GM12878 (cell line): Measurements from ENCODE around the gene KLHL35. TPM values are rescaled to one million over a fixed set of nuclear protein-coding genes. Genes with fewer than 3 reads are reported as not detected.

Experiments
- ATAC-seq: fragments of 200-7000 bp; cut with Tn5 transposase; 3 replicates; pipeline ENCODE4 v1.9.1; 2020; ENCODE audit warnings: mild to moderate bottlenecking, moderate library complexity
- BruUV-seq: library from RNA; stranded (reverse); fragments of 400-500 nt; replicated peaks from 2 replicates; lab custom pipeline; 2021; lab: Mats Ljungman, UMichigan
- CTCF ChIA-PET: fragments of 300-600 bp; sonication (Branson Sonifier 250); formaldehyde crosslinking; extraction: SDS; loops from one replicate; lab custom pipeline; 2021; ENCODE audit warnings: inconsistent platforms; lab: Yijun Ruan, JAX
- POLR2A ChIA-PET: fragments of 350-600 bp; formaldehyde crosslinking; extraction: SDS; loops from one replicate; lab custom pipeline; 2021; ENCODE audit warnings: inconsistent platforms; lab: Charles Lee
- RAD21 ChIA-PET: fragments of 300-600 bp; sonication (Branson Sonifier 250); formaldehyde crosslinking; loops from one replicate; lab custom pipeline; 2023; ENCODE audit warnings: antibody characterized with exemption; ENCODE audit not compliant: unreplicated experiment; lab: Charles Lee
- SMC1A ChIA-PET: fragments of 300-600 bp; sonication (Branson Sonifier 250); formaldehyde crosslinking; loops from one replicate; lab custom pipeline; 2023; ENCODE audit not compliant: unreplicated experiment, uncharacterized antibody; lab: Charles Lee
- DNase-seq: peaks from one replicate; pipeline ENCODE4 v3.0.0-alpha.2; 2011; ENCODE audit warnings: low read depth, low spot score
- FAIRE-seq: peaks from 3 replicates; lab custom pipeline; 2011; peaks lifted over from hg19 to GRCh38; lab: Jason Lieb, UNC
- H2AFZ ChIP-seq: 2 replicates; pipeline ENCODE4 v1.6.0; 2011; ENCODE audit warnings: low read depth, low read length, control low read depth; ENCODE audit not compliant: control insufficient read depth
- H3K27ac ChIP-seq: 2 replicates; pipeline ENCODE4 v1.5.1; 2011; ENCODE audit warnings: control low read depth; ENCODE audit not compliant: control insufficient read depth, insufficient read depth
- H3K27me3 ChIP-seq, 2 experiments: replicated peaks in 1 of 2; 2 replicates each; pipeline versions ENCODE4 v1.6.0 to v1.6.1; 2011; ENCODE audit warnings: low read length in 1 of 2; ENCODE audit not compliant: control insufficient read depth in 2 of 2, insufficient read depth in 2 of 2
- H3K36me3 ChIP-seq, 2 experiments: 2 replicates each; pipeline ENCODE4 v1.5.1; 2011; ENCODE audit warnings: low read length in 1 of 2; ENCODE audit not compliant: control insufficient read depth in 2 of 2, insufficient read depth in 2 of 2
- H3K4me1 ChIP-seq: 2 replicates; pipeline ENCODE4 v1.6.1; 2011; ENCODE audit warnings: mild to moderate bottlenecking, low read length, moderate library complexity, mixed read lengths; ENCODE audit not compliant: control insufficient read depth, insufficient read depth
- H3K4me2 ChIP-seq: 2 replicates; pipeline ENCODE4 v1.6.0; 2011; ENCODE audit warnings: control low read depth; ENCODE audit not compliant: control insufficient read depth, insufficient read depth
- H3K4me3 ChIP-seq: fragments of 200-600 bp; sonication (generic); 2 replicates; pipeline ENCODE4 v1.5.1; 2016
- H3K79me2 ChIP-seq: 2 replicates; pipeline ENCODE4 v1.6.0; 2011; ENCODE audit warnings: low read length; ENCODE audit not compliant: control insufficient read depth, insufficient read depth
- H3K9ac ChIP-seq: 2 replicates; pipeline ENCODE4 v1.8.0; 2011; ENCODE audit warnings: low read length, control low read depth, mixed read lengths; ENCODE audit not compliant: control insufficient read depth, insufficient read depth
- H3K9me3 ChIP-seq: replicated peaks from 3 replicates; pipeline ENCODE4 v1.5.1; 2011; ENCODE audit warnings: mild to moderate bottlenecking, low read length; ENCODE audit not compliant: control insufficient read depth, insufficient read depth
- H4K20me1 ChIP-seq: 2 replicates; pipeline ENCODE4 v1.6.0; 2011; ENCODE audit not compliant: control insufficient read depth, insufficient read depth
- BCL11A ChIP-seq: IDR thresholded peaks from 2 replicates; pipeline ENCODE4 v1.6.1; 2011; ENCODE audit warnings: low read depth, low read length
- BHLHE40 ChIP-seq, 2 experiments: fragments of 450-650 bp in 1 of 2; IDR thresholded peaks; 2 replicates each; pipeline ENCODE4 v1.6.1; 2011 to 2017; ENCODE audit warnings: low read depth in 2 of 2, borderline replicate concordance in 1 of 2, improper control_type of control experiment in 1 of 2, low read length in 1 of 2, mild to moderate bottlenecking in 1 of 2
- RAD51 ChIP-seq: fragments of 450-650 bp; IDR thresholded peaks from 2 replicates; pipeline ENCODE4 v1.6.1; 2016; ENCODE audit warnings: moderate library complexity, mild to moderate bottlenecking, inconsistent platforms
- SIN3A ChIP-seq: IDR thresholded peaks from 2 replicates; pipeline ENCODE4 v1.6.1; 2012; ENCODE audit warnings: low read depth, low read length, improper control_type of control experiment
- WGBS: methylation state at CpG from one replicate; pipeline ENCODE4 v1.1.6; 2016; ENCODE audit warnings: low lambda C conversion rate; ENCODE audit not compliant: insufficient replicate concordance, insufficient coverage; ENCODE audit errors: missing lambda C conversion rate; 5-methylcytosine and 5-hydroxymethylcytosine counted together
- in situ Hi-C: fragments of 300-500 bp; cut with MboI; formaldehyde crosslinking; loops from 9 replicates; pipeline ENCODE4 v1.14.3; 2018; ENCODE audit warnings: mixed read lengths
- intact Hi-C: fragments of 100-400 bp; cut with micrococcal nuclease; formaldehyde crosslinking; loops from one replicate; pipeline ENCODE4 v1.14.2; 2022; ENCODE audit not compliant: unreplicated experiment
- polyA plus RNA-seq, 11 experiments: library from polyadenylated mRNA; depleted of rRNA in 4 of 11; unstranded in 6 of 11; stranded (reverse) in 5 of 11; fragments of >200 nt; fragmentation: Nextera tagmentation in 4 of 11; fragmentation: Illumina TruSeq in 1 of 11; extraction: Ambion mirVana in 4 of 11; extraction: Trizol in 1 of 11; gene quantifications; 1 replicate in 1 of 11; 2 replicates in 10 of 11; pipeline versions ENCODE4 v1.2.1 to v1.2.3, GENCODE V29; 2011 to 2016; ENCODE audit warnings: inconsistent platforms in 2 of 11, missing spikeins in 2 of 11, low read depth in 1 of 11
- total RNA-seq, 4 experiments: library from RNA; depleted of rRNA in 3 of 4; stranded (reverse); fragments of >200 nt in 3 of 4; fragmentation: Illumina TruSeq in 1 of 4; extraction: Trizol in 1 of 4; gene quantifications; 2 replicates each; pipeline versions ENCODE4 v1.2.1 to v1.2.3, GENCODE V29; 2013 to 2021
- TF ChIP-seq, protein P1 (sequence below): fragments of 450-650 bp; conservative IDR thresholded peaks from 2 replicates; pipeline ENCODE4 v1.6.1; 2017; ENCODE audit warnings: mild to moderate bottlenecking, moderate library complexity
- TF ChIP-seq, protein P2 (sequence below): IDR thresholded peaks from 2 replicates; pipeline ENCODE4 v1.6.1; 2012; ENCODE audit warnings: mild to moderate bottlenecking, low read depth, low read length

Gene KLHL35
- total and polyA plus RNA-seq, 10 of the 15 experiments (the other 5 are each of a cell fraction or from before 2014, with no cell fraction given): 0.04 to 0.34 (median 0.13) TPM; not detected in 1

GRCh38 chr11:75447415-75447814 lies 14.4 kb upstream of the KLHL35 start:
- ChIA-PET POLR2A (interaction anchor here (1.2 kb wide), 1 partner anchor 81 kb away, joined by 3 read pairs; no protein-coding TSS in a partner anchor), SMC1A (interaction anchor here (5.5 kb wide), 1 partner anchor 84 kb away, joined by 114 read pairs; no protein-coding TSS in a partner anchor), CTCF (interaction anchor here (5.4 to 9.1 kb wide), 2 partner anchors 60 to 80 kb away, joined by 37 to 288 read pairs; partner anchors contain the start of gene GDPD5), RAD21 (interaction anchor here (1.4 kb wide), 1 partner anchor 76 kb away, joined by 4 read pairs; no protein-coding TSS in a partner anchor)
- ATAC-seq: no peak
- no peak overlapping the region for H3K27ac ChIP-seq
- in situ Hi-C loops: loop anchor here (5.0 kb wide), 1 partner anchor 85 kb away; no protein-coding TSS in a partner anchor
- H3K9ac ChIP-seq: no peak overlapping the region
- intact Hi-C loops: loop anchor here (10.0 kb wide), 1 partner anchor 257 kb away; no protein-coding TSS in a partner anchor
- no peak for DNase-seq
- H3K4me3 ChIP-seq: no peak overlapping the region
- H3K27me3 ChIP-seq: no peaks in the 10 kb centered on the region
- no peak overlapping the region for H2AFZ ChIP-seq
- WGBS: 50% methylated on average over 5 of the region's 5 CpGs
- H3K36me3 ChIP-seq: no peaks in the 10 kb centered on the region; a peak in 1 of 4 replicates
- H3K4me1 ChIP-seq: no peaks in the 10 kb centered on the region
- no TSS peak for BruUV-seq
- no peaks in the 10 kb centered on the region; the same call in 1 of the 2 replicates for H4K20me1 ChIP-seq
- no peak overlapping the region for H3K4me2 ChIP-seq
- FAIRE-seq: no peak
- TF ChIP-seq BCL11A: no peak
- no peak for TF ChIP-seq SIN3A
- TF ChIP-seq, protein P1, sequence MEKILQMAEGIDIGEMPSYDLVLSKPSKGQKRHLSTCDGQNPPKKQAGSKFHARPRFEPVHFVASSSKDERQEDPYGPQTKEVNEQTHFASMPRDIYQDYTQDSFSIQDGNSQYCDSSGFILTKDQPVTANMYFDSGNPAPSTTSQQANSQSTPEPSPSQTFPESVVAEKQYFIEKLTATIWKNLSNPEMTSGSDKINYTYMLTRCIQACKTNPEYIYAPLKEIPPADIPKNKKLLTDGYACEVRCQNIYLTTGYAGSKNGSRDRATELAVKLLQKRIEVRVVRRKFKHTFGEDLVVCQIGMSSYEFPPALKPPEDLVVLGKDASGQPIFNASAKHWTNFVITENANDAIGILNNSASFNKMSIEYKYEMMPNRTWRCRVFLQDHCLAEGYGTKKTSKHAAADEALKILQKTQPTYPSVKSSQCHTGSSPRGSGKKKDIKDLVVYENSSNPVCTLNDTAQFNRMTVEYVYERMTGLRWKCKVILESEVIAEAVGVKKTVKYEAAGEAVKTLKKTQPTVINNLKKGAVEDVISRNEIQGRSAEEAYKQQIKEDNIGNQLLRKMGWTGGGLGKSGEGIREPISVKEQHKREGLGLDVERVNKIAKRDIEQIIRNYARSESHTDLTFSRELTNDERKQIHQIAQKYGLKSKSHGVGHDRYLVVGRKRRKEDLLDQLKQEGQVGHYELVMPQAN: no peak
- no peak for TF ChIP-seq BHLHE40 (IDR thresholded peaks at IDR 0.05; ENCODE audit: borderline replicate concordance in 1 of 2, low read depth in 2 of 2, low read length in 1 of 2)
- TF ChIP-seq, protein P2, sequence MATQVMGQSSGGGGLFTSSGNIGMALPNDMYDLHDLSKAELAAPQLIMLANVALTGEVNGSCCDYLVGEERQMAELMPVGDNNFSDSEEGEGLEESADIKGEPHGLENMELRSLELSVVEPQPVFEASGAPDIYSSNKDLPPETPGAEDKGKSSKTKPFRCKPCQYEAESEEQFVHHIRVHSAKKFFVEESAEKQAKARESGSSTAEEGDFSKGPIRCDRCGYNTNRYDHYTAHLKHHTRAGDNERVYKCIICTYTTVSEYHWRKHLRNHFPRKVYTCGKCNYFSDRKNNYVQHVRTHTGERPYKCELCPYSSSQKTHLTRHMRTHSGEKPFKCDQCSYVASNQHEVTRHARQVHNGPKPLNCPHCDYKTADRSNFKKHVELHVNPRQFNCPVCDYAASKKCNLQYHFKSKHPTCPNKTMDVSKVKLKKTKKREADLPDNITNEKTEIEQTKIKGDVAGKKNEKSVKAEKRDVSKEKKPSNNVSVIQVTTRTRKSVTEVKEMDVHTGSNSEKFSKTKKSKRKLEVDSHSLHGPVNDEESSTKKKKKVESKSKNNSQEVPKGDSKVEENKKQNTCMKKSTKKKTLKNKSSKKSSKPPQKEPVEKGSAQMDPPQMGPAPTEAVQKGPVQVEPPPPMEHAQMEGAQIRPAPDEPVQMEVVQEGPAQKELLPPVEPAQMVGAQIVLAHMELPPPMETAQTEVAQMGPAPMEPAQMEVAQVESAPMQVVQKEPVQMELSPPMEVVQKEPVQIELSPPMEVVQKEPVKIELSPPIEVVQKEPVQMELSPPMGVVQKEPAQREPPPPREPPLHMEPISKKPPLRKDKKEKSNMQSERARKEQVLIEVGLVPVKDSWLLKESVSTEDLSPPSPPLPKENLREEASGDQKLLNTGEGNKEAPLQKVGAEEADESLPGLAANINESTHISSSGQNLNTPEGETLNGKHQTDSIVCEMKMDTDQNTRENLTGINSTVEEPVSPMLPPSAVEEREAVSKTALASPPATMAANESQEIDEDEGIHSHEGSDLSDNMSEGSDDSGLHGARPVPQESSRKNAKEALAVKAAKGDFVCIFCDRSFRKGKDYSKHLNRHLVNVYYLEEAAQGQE: no peak
- no peak for TF ChIP-seq RAD51
- no peaks in the 10 kb centered on the region for H3K79me2 ChIP-seq
- no peaks in the 10 kb centered on the region; the same call in 2 of the 3 replicates for H3K9me3 ChIP-seq
